DND-41 (cell line): ENCODE measurements around the gene TLE1.

Experiments used
- ATAC-seq: fragments of 200-7000 bp; cut with Tn5 transposase; 3 replicates; pipeline ENCODE4 v1.9.1; 2021; ENCODE audit warnings: low read depth; ENCODE audit not compliant: insufficient read depth
- DNase-seq: peaks from one replicate; pipeline ENCODE4 v3.0.0-alpha.2; 2020
- H2AFZ ChIP-seq: 2 replicates; pipeline ENCODE4 v1.6.0; 2012; ENCODE audit warnings: low read depth, low read length
- H3K27ac ChIP-seq: 2 replicates; pipeline ENCODE4 v1.5.1; 2012; ENCODE audit warnings: low read length, inconsistent platforms
- H3K27me3 ChIP-seq: fragments of 200-600 bp; sonication (generic); 2 replicates; pipeline ENCODE4 v1.6.0; 2012; ENCODE audit warnings: low read length, mild to moderate bottlenecking, inconsistent platforms; ENCODE audit not compliant: insufficient read depth, poor library complexity
- H3K36me3 ChIP-seq: 2 replicates; pipeline ENCODE4 v1.5.1; 2012; ENCODE audit warnings: low read length, inconsistent platforms; ENCODE audit not compliant: insufficient read depth
- H3K4me1 ChIP-seq: 2 replicates; pipeline ENCODE4 v1.5.1; 2012; ENCODE audit warnings: mild to moderate bottlenecking, low read length; ENCODE audit not compliant: insufficient read depth
- H3K4me2 ChIP-seq: 2 replicates; pipeline ENCODE4 v1.6.0; 2012; ENCODE audit warnings: mild to moderate bottlenecking, moderate library complexity, low read length, inconsistent platforms; ENCODE audit not compliant: insufficient read depth
- H3K4me3 ChIP-seq, 2 experiments: fragments of 200-600 bp in 1 of 2; shearing (Covaris generic) in 1 of 2; 2 replicates each; pipeline ENCODE4 v1.5.1; 2012 to 2016; ENCODE audit warnings: inconsistent platforms in 2 of 2, low read length in 2 of 2, mild to moderate bottlenecking in 2 of 2, low read depth in 1 of 2, moderate library complexity in 1 of 2
- H3K79me2 ChIP-seq: 2 replicates; pipeline ENCODE4 v1.6.0; 2012; ENCODE audit warnings: low read length, inconsistent platforms; ENCODE audit not compliant: insufficient read depth
- H3K9ac ChIP-seq: 2 replicates; pipeline ENCODE4 v1.6.0; 2012; ENCODE audit warnings: low read depth, mild to moderate bottlenecking, inconsistent platforms, low read length, moderate library complexity
- H3K9me3 ChIP-seq: 2 replicates; pipeline ENCODE4 v1.5.1; 2012; ENCODE audit warnings: low read length, moderate library complexity, mild to moderate bottlenecking, inconsistent platforms; ENCODE audit not compliant: insufficient read depth, severe bottlenecking
- H4K20me1 ChIP-seq: 2 replicates; pipeline ENCODE4 v1.6.0; 2012; ENCODE audit warnings: low read length; ENCODE audit not compliant: insufficient read depth
- CTCF ChIP-seq: IDR thresholded peaks from 2 replicates; pipeline ENCODE4 v1.5.1; 2012; ENCODE audit warnings: borderline replicate concordance, low read length, moderate library complexity, mild to moderate bottlenecking; ENCODE audit not compliant: poor library complexity, severe bottlenecking; ENCODE audit errors: extremely low read depth
- EZH2 ChIP-seq: IDR thresholded peaks from 3 replicates; pipeline ENCODE4 v1.6.1; 2012; ENCODE audit warnings: borderline replicate concordance, low read depth, mild to moderate bottlenecking, moderate library complexity, low read length, inconsistent platforms; ENCODE audit not compliant: severe bottlenecking

TLE1 gene

GRCh38 chr9:81601639-81602623, 87.4 kb downstream of the TLE1 start:
- Histone ChIP-seq H3K9ac (no peak overlapping the region), H3K4me3 (no peak overlapping the region), H3K9me3 (no peaks in the 10 kb centered on the region), H3K4me1 (peaks cover 21% of the 10 kb centered on the region), H2AFZ (no peak overlapping the region), H3K36me3 (no peaks in the 10 kb centered on the region), H3K27me3 (no peaks in the 10 kb centered on the region), H3K79me2 (no peaks in the 10 kb centered on the region), H3K27ac (no peak overlapping the region), H3K4me2 (no peak overlapping the region), H4K20me1 (no peaks in the 10 kb centered on the region)
- no peak for ATAC-seq
- TF ChIP-seq EZH2 = no peak
- no peak for DNase-seq

GRCh38 chr9:81600631-81601030, 88.7 kb downstream of the TLE1 start:
- Histone ChIP-seq H3K4me1 (peaks cover 34% of the 10 kb centered on the region), H3K4me2 (no peak overlapping the region), H3K36me3 (no peaks in the 10 kb centered on the region), H3K4me3 (no peak overlapping the region), H3K27me3 (no peaks in the 10 kb centered on the region), H3K9me3 (no peaks in the 10 kb centered on the region), H3K9ac (no peak overlapping the region), H3K79me2 (no peaks in the 10 kb centered on the region), H4K20me1 (no peaks in the 10 kb centered on the region), H3K27ac (no peak overlapping the region), H2AFZ (no peak overlapping the region)
- DNase-seq (no peak), ATAC-seq (no peak)
- TF ChIP-seq CTCF (no peak), EZH2 (no peak)

GRCh38 chr9:81599837-81600236, 89.5 kb downstream of the TLE1 start:
- no peak overlapping the region for H3K4me2 ChIP-seq
- H3K36me3 ChIP-seq = no peaks in the 10 kb centered on the region
- ATAC-seq = no peak

More at GRCh38 chr9:81599837-81600236, 89.5 kb downstream of the TLE1 start:
- TF ChIP-seq CTCF = no peak
- Histone ChIP-seq H3K79me2 (no peaks in the 10 kb centered on the region), H3K4me1 (peaks cover 34% of the 10 kb centered on the region), H3K27ac (no peak overlapping the region), H2AFZ (no peak overlapping the region), H3K27me3 (no peaks in the 10 kb centered on the region), H3K9ac (no peak overlapping the region), H4K20me1 (no peaks in the 10 kb centered on the region), H3K4me3 (no peak overlapping the region), H3K9me3 (no peaks in the 10 kb centered on the region)
- DNase-seq = no peak
